Measurements from ENCODE around the gene LVRN. TPM values are rescaled to one million over a fixed set of nuclear protein-coding genes. Genes with fewer than 3 reads are reported as not detected.

LVRN gene
- total RNA-seq, 2 experiments from 2014 or later = not detected

- DNase-seq = no peak
- Mint-ChIP-seq H3K27me3 (peaks cover 30% of the 10 kb centered on the region), H3K4me3 (no peak overlapping the region), H3K27ac (no peak overlapping the region), H3K9me3 (peaks cover 3% of the 10 kb centered on the region), H3K36me3 (ENCODE audit: low read depth) (no peaks in the 10 kb centered on the region), H3K4me1 (peaks cover 1% of the 10 kb centered on the region)
- ChIA-PET POLR2A (no interaction called here), CTCF (no interaction called here)
These were observed 15.7 kb downstream of the LVRN start for GRCh38 chr5:115977988-115978387.

GRCh38 chr5:115978779-115979178, 16.5 kb downstream of the LVRN start:
- ChIA-PET POLR2A (no interaction called here), CTCF (no interaction called here)
- Mint-ChIP-seq H3K36me3 (ENCODE audit: low read depth) (no peaks in the 10 kb centered on the region), H3K4me3 (no peak overlapping the region), H3K27ac (no peak overlapping the region), H3K4me1 (peaks cover 1% of the 10 kb centered on the region), H3K9me3 (peaks cover 3% of the 10 kb centered on the region), H3K27me3 (peaks cover 30% of the 10 kb centered on the region)
- DNase-seq = no peak

- H3K4me3 Mint-ChIP-seq = no peak overlapping the region
- peaks cover 29% of the 10 kb centered on the region for H3K27me3 Mint-ChIP-seq
- H3K36me3 Mint-ChIP-seq (ENCODE audit: low read depth) = no peaks in the 10 kb centered on the region
- no peak overlapping the region for H3K27ac Mint-ChIP-seq
- H3K4me1 Mint-ChIP-seq = peaks cover 1% of the 10 kb centered on the region
- ChIA-PET CTCF (no interaction called here), POLR2A (no interaction called here)
- peaks cover 3% of the 10 kb centered on the region for H3K9me3 Mint-ChIP-seq
- no peak for DNase-seq
These were observed 17.1 kb downstream of the LVRN start for GRCh38 chr5:115979201-115980041.

GRCh38 chr5:115983519-115983918, 21.2 kb downstream of the LVRN start:
- peaks cover 3% of the 10 kb centered on the region for H3K9me3 Mint-ChIP-seq
- POLR2A ChIA-PET = no interaction called here
- H3K4me3 Mint-ChIP-seq = no peak overlapping the region
- DNase-seq = no peak
- CTCF ChIA-PET = interaction anchor here (1.4 kb wide), 1 partner anchor 12 kb away, joined by 3 read pairs; no protein-coding TSS in a partner anchor
- no peaks in the 10 kb centered on the region for H3K36me3 Mint-ChIP-seq (ENCODE audit: low read depth)
- peaks cover 20% of the 10 kb centered on the region for H3K27me3 Mint-ChIP-seq
- H3K27ac Mint-ChIP-seq = no peak overlapping the region
- H3K4me1 Mint-ChIP-seq = no peaks in the 10 kb centered on the region

- ChIA-PET CTCF (no interaction called here), POLR2A (no interaction called here)
- H3K9me3 Mint-ChIP-seq = no peaks in the 10 kb centered on the region
- H3K36me3 Mint-ChIP-seq (ENCODE audit: low read depth) = no peaks in the 10 kb centered on the region
- no peak overlapping the region for H3K27ac Mint-ChIP-seq
- no peaks in the 10 kb centered on the region for H3K4me1 Mint-ChIP-seq
- H3K4me3 Mint-ChIP-seq = no peak overlapping the region
- DNase-seq = no peak
- H3K27me3 Mint-ChIP-seq = peaks cover 12% of the 10 kb centered on the region
These were observed 23.8 kb downstream of the LVRN start for GRCh38 chr5:115985802-115986757.

- Mint-ChIP-seq H3K4me1 (no peaks in the 10 kb centered on the region), H3K27me3 (peaks cover 17% of the 10 kb centered on the region), H3K27ac (no peak overlapping the region), H3K4me3 (no peak overlapping the region), H3K36me3 (ENCODE audit: low read depth) (no peaks in the 10 kb centered on the region), H3K9me3 (no peaks in the 10 kb centered on the region)
- CTCF ChIA-PET = no interaction called here
- POLR2A ChIA-PET = no interaction called here
- no peak for DNase-seq
These were observed 25.7 kb downstream of the LVRN start for GRCh38 chr5:115988002-115988401.

- no peak for DNase-seq
- H3K9me3 Mint-ChIP-seq = no peaks in the 10 kb centered on the region
- H3K4me1 Mint-ChIP-seq = no peaks in the 10 kb centered on the region
- no peaks in the 10 kb centered on the region for H3K36me3 Mint-ChIP-seq (ENCODE audit: low read depth)
- no peak overlapping the region for H3K4me3 Mint-ChIP-seq
- CTCF ChIA-PET = no interaction called here
- POLR2A ChIA-PET = no interaction called here
- no peak overlapping the region for H3K27ac Mint-ChIP-seq
- H3K27me3 Mint-ChIP-seq = peaks cover 23% of the 10 kb centered on the region
These were observed 30.6 kb downstream of the LVRN start for GRCh38 chr5:115992848-115993350.

GRCh38 chr5:115995351-115995750, 33.1 kb downstream of the LVRN start:
- no peak overlapping the region for H3K4me3 Mint-ChIP-seq
- H3K36me3 Mint-ChIP-seq (ENCODE audit: low read depth) = no peaks in the 10 kb centered on the region
- ChIA-PET CTCF (no interaction called here), POLR2A (no interaction called here)
- no peaks in the 10 kb centered on the region for H3K4me1 Mint-ChIP-seq
- no peaks in the 10 kb centered on the region for H3K9me3 Mint-ChIP-seq
- DNase-seq = no peak
- no peak overlapping the region for H3K27ac Mint-ChIP-seq
- H3K27me3 Mint-ChIP-seq = peaks cover 23% of the 10 kb centered on the region

- H3K4me3 Mint-ChIP-seq = no peak overlapping the region
These were observed 40.0 kb downstream of the LVRN start for GRCh38 chr5:116002116-116002906.

GRCh38 chr5:116004248-116004647, 42.0 kb downstream of the LVRN start:
- no peak overlapping the region for H3K27ac Mint-ChIP-seq
- H3K4me1 Mint-ChIP-seq = no peaks in the 10 kb centered on the region
- POLR2A ChIA-PET = no interaction called here
- peaks cover 2% of the 10 kb centered on the region for H3K27me3 Mint-ChIP-seq
- CTCF ChIA-PET = no interaction called here
- no peaks in the 10 kb centered on the region for H3K36me3 Mint-ChIP-seq (ENCODE audit: low read depth)
- no peak overlapping the region for H3K4me3 Mint-ChIP-seq
- no peaks in the 10 kb centered on the region for H3K9me3 Mint-ChIP-seq
- no peak for DNase-seq

More at GRCh38 chr5:116002116-116002906, 40.0 kb downstream of the LVRN start:
- H3K27me3 Mint-ChIP-seq = peaks cover 6% of the 10 kb centered on the region
- ChIA-PET POLR2A (no interaction called here), CTCF (no interaction called here)
- no peak for DNase-seq
- H3K27ac Mint-ChIP-seq = no peak overlapping the region
- no peaks in the 10 kb centered on the region for H3K4me1 Mint-ChIP-seq
- H3K36me3 Mint-ChIP-seq (ENCODE audit: low read depth) = no peaks in the 10 kb centered on the region
- no peaks in the 10 kb centered on the region for H3K9me3 Mint-ChIP-seq

GRCh38 chr5:116009806-116010205, 47.5 kb downstream of the LVRN start:
- no peaks in the 10 kb centered on the region for H3K9me3 Mint-ChIP-seq
- no peak for DNase-seq
- H3K36me3 Mint-ChIP-seq (ENCODE audit: low read depth) = no peaks in the 10 kb centered on the region
- H3K27ac Mint-ChIP-seq = no peak overlapping the region
- ChIA-PET CTCF (no interaction called here), POLR2A (no interaction called here)
- peaks cover 11% of the 10 kb centered on the region for H3K27me3 Mint-ChIP-seq
- no peak overlapping the region for H3K4me3 Mint-ChIP-seq
- no peaks in the 10 kb centered on the region for H3K4me1 Mint-ChIP-seq

GRCh38 chr5:116011046-116011445, 48.8 kb downstream of the LVRN start:
- no peak overlapping the region for H3K27ac Mint-ChIP-seq
- no peaks in the 10 kb centered on the region for H3K9me3 Mint-ChIP-seq
- H3K4me3 Mint-ChIP-seq = no peak overlapping the region
- POLR2A ChIA-PET = no interaction called here
- no peak for DNase-seq
- CTCF ChIA-PET = no interaction called here
- no peaks in the 10 kb centered on the region for H3K36me3 Mint-ChIP-seq (ENCODE audit: low read depth)
- H3K4me1 Mint-ChIP-seq = no peaks in the 10 kb centered on the region
- H3K27me3 Mint-ChIP-seq = peaks cover 11% of the 10 kb centered on the region
